ENCODE results near the gene CCDC63. TPM values are rescaled to one million over a fixed set of nuclear protein-coding genes. Genes with fewer than 3 reads are reported as not detected.

The CCDC63 gene
- total and polyA plus RNA-seq, 2 donors (not counting 1 experiment from before 2014, with no cell fraction given): not detected

GRCh38 chr12:110819150-110819549 lies 27.6 kb upstream of the CCDC63 start:
- Histone ChIP-seq H3K9me3 (ENCODE audit: control insufficient read depth, insufficient read depth, low read depth, low read length) (no peaks in the 10 kb centered on the region), H3K27me3 (ENCODE audit: control insufficient read depth, insufficient read depth, low read length) (no peaks in the 10 kb centered on the region), H2AFZ (ENCODE audit: low read length) (no peak overlapping the region), H3K4me1 (ENCODE audit: control insufficient read depth, extremely low read depth, insufficient read depth, low read length) (no peaks in the 10 kb centered on the region), H3K79me2 (ENCODE audit: control insufficient read depth, insufficient read depth, low read length) (no peaks in the 10 kb centered on the region), H3K4me2 (ENCODE audit: extremely low read depth, insufficient read depth, low read length) (no peak overlapping the region), H3K36me3 (ENCODE audit: control insufficient read depth, insufficient read depth, low read length) (no peaks in the 10 kb centered on the region), H3K9ac (ENCODE audit: insufficient read depth, low read length) (no peak overlapping the region), H4K20me1 (ENCODE audit: control insufficient read depth, extremely low read depth, insufficient read depth, low read length) (no peaks in the 10 kb centered on the region), H3K4me3 (replicated peaks in 1 of 4; ENCODE audit: control extremely low read depth in 1 of 4, insufficient read depth in 1 of 4, low read depth in 3 of 4, low read length in 4 of 4) (no peak overlapping the region), H3K27ac (ENCODE audit: insufficient read depth, low read length) (no peak overlapping the region)
- TF ChIP-seq EZH2 (IDR thresholded peaks at IDR 0.05; ENCODE audit: low read length, missing control alignments) (no peak), CTCF (conservative IDR thresholded peaks at IDR 0.05 in 1 of 2, IDR thresholded peaks at IDR 0.05 in 1 of 2; ENCODE audit: low read depth in 1 of 2, low read length in 2 of 2) (no peak)
- DNase-seq (ENCODE audit: low read depth in 2 of 2): no peak

GRCh38 chr12:110819646-110820045 lies 27.1 kb upstream of the CCDC63 start:
- Histone ChIP-seq H3K79me2 (ENCODE audit: control insufficient read depth, insufficient read depth, low read length) (no peaks in the 10 kb centered on the region), H3K27ac (ENCODE audit: insufficient read depth, low read length) (no peak overlapping the region), H3K4me1 (ENCODE audit: control insufficient read depth, extremely low read depth, insufficient read depth, low read length) (no peaks in the 10 kb centered on the region), H3K9me3 (ENCODE audit: control insufficient read depth, insufficient read depth, low read depth, low read length) (no peaks in the 10 kb centered on the region), H3K9ac (ENCODE audit: insufficient read depth, low read length) (no peak overlapping the region), H2AFZ (ENCODE audit: low read length) (no peak overlapping the region), H3K4me2 (ENCODE audit: extremely low read depth, insufficient read depth, low read length) (no peak overlapping the region), H3K27me3 (ENCODE audit: control insufficient read depth, insufficient read depth, low read length) (no peaks in the 10 kb centered on the region), H4K20me1 (ENCODE audit: control insufficient read depth, extremely low read depth, insufficient read depth, low read length) (no peaks in the 10 kb centered on the region), H3K4me3 (replicated peaks in 1 of 4; ENCODE audit: control extremely low read depth in 1 of 4, insufficient read depth in 1 of 4, low read depth in 3 of 4, low read length in 4 of 4) (no peak overlapping the region), H3K36me3 (ENCODE audit: control insufficient read depth, insufficient read depth, low read length) (no peaks in the 10 kb centered on the region)
- TF ChIP-seq EZH2 (IDR thresholded peaks at IDR 0.05; ENCODE audit: low read length, missing control alignments) (no peak), CTCF (conservative IDR thresholded peaks at IDR 0.05 in 1 of 2, IDR thresholded peaks at IDR 0.05 in 1 of 2; ENCODE audit: low read depth in 1 of 2, low read length in 2 of 2) (no peak)
- DNase-seq (ENCODE audit: low read depth in 2 of 2): no peak

GRCh38 chr12:110821917-110822316 lies 24.9 kb upstream of the CCDC63 start:
- TF ChIP-seq CTCF (conservative IDR thresholded peaks at IDR 0.05 in 1 of 2, IDR thresholded peaks at IDR 0.05 in 1 of 2; ENCODE audit: low read depth in 1 of 2, low read length in 2 of 2): no peak
- no peak for TF ChIP-seq EZH2 (IDR thresholded peaks at IDR 0.05; ENCODE audit: low read length, missing control alignments)
- no peak overlapping the region for H3K27ac ChIP-seq (ENCODE audit: insufficient read depth, low read length)
- no peak overlapping the region for H2AFZ ChIP-seq (ENCODE audit: low read length)
- no peaks in the 10 kb centered on the region for H3K36me3 ChIP-seq (ENCODE audit: control insufficient read depth, insufficient read depth, low read length)
- no peak overlapping the region for H3K4me2 ChIP-seq (ENCODE audit: extremely low read depth, insufficient read depth, low read length)
- H4K20me1 ChIP-seq (ENCODE audit: control insufficient read depth, extremely low read depth, insufficient read depth, low read length): no peaks in the 10 kb centered on the region
- no peak for DNase-seq (ENCODE audit: low read depth in 2 of 2)
- H3K4me1 ChIP-seq (ENCODE audit: control insufficient read depth, extremely low read depth, insufficient read depth, low read length): no peaks in the 10 kb centered on the region
- no peak overlapping the region for H3K4me3 ChIP-seq (replicated peaks in 1 of 4; ENCODE audit: control extremely low read depth in 1 of 4, insufficient read depth in 1 of 4, low read depth in 3 of 4, low read length in 4 of 4)
- no peaks in the 10 kb centered on the region for H3K9me3 ChIP-seq (ENCODE audit: control insufficient read depth, insufficient read depth, low read depth, low read length)
- H3K9ac ChIP-seq (ENCODE audit: insufficient read depth, low read length): no peak overlapping the region
- no peaks in the 10 kb centered on the region for H3K79me2 ChIP-seq (ENCODE audit: control insufficient read depth, insufficient read depth, low read length)
- H3K27me3 ChIP-seq (ENCODE audit: control insufficient read depth, insufficient read depth, low read length): no peaks in the 10 kb centered on the region

Measured in fibroblast of lung (primary cell).